HCT116 (cell line): Measurements from ENCODE around the gene KCNK4. TPM values are rescaled to one million over a fixed set of nuclear protein-coding genes. Genes with fewer than 3 reads are reported as not detected.

Source experiments
- ATAC-seq: fragments of 200-7000 bp; cut with Tn5 transposase; 2 replicates; pipeline ENCODE4 v1.9.1; 2020; ENCODE audit warnings: mild to moderate bottlenecking, moderate library complexity
- BruUV-seq: library from RNA; stranded (reverse); fragments of 400-500 nt; replicated peaks from 2 replicates; lab custom pipeline; 2021; lab: Mats Ljungman, UMichigan
- CTCF ChIA-PET: fragments of 300-600 bp; sonication (Branson Sonifier 250); formaldehyde crosslinking; loops from one replicate; lab custom pipeline; 2021; ENCODE audit warnings: antibody characterized with exemption; lab: Charles Lee
- POLR2A ChIA-PET: fragments of 300-600, 350-600 bp; sonication (Branson Sonifier 250); formaldehyde crosslinking; loops from one replicate; lab custom pipeline; 2021; ENCODE audit warnings: antibody characterized with exemption; lab: Charles Lee
- RAD21 ChIA-PET, 2 experiments: fragments of 300-600 bp; sonication (Branson Sonifier 250); formaldehyde crosslinking; loops; one replicate each; lab custom pipeline; 2023; ENCODE audit warnings: low total read pairs in 2 of 2; ENCODE audit not compliant: uncharacterized antibody in 2 of 2, unreplicated experiment in 2 of 2, low non-redundant PET in 1 of 2; lab: Charles Lee
- DNase-seq: peaks from one replicate; pipeline ENCODE4 v3.0.0-alpha.2; 2010; ENCODE audit warnings: low read depth, low spot score
- H2AFZ ChIP-seq: fragments of 200-600 bp; shearing (Covaris generic), sonication (generic); 2 replicates; pipeline ENCODE4 v1.6.1; 2017; ENCODE audit warnings: low read depth, mixed run types, mixed read lengths, antibody characterized with exemption, low read length; ENCODE audit not compliant: poor library complexity, severe bottlenecking
- H3K27ac ChIP-seq: 2 replicates; pipeline ENCODE4 v1.5.1; 2012; ENCODE audit warnings: low read depth, low read length
- H3K27me3 ChIP-seq: fragments of 200-600 bp; sonication (generic); 2 replicates; pipeline ENCODE4 v1.6.1; 2016; ENCODE audit warnings: mixed run types, low read length, mixed read lengths; ENCODE audit not compliant: insufficient read depth
- H3K36me3 ChIP-seq, 2 experiments: fragments of 200-500 bp in 1 of 2; fragments of 200-600 bp in 1 of 2; sonication (Bioruptor generic) in 1 of 2; sonication (generic) in 1 of 2; 2 replicates each; pipeline versions ENCODE4 v1.5.1 to v1.6.1; 2014 to 2016; ENCODE audit warnings: low read length in 2 of 2, inconsistent platforms in 1 of 2, mixed read lengths in 1 of 2, mixed run types in 1 of 2; ENCODE audit not compliant: insufficient read depth in 2 of 2, control insufficient read depth in 1 of 2
- H3K4me1 ChIP-seq, 2 experiments: fragments of 200-600 bp in 1 of 2; sonication (generic) in 1 of 2; 2 replicates each; pipeline versions ENCODE4 v1.5.1 to v1.6.1; 2012 to 2017; ENCODE audit warnings: low read length in 2 of 2, inconsistent platforms in 1 of 2, mild to moderate bottlenecking in 1 of 2, mixed read lengths in 1 of 2, mixed run types in 1 of 2, moderate library complexity in 1 of 2; ENCODE audit not compliant: insufficient read depth in 2 of 2, control insufficient read depth in 1 of 2
- H3K4me2 ChIP-seq: fragments of 200-600 bp; sonication (generic); 2 replicates; pipeline ENCODE4 v1.6.1; 2017; ENCODE audit warnings: mixed run types, low read length, mixed read lengths
- H3K4me3 ChIP-seq, 2 experiments: fragments of 200-600 bp in 1 of 2; sonication (generic) in 1 of 2; replicated peaks in 1 of 2; 2 replicates each; pipeline ENCODE4 v1.5.1; 2011 to 2016; ENCODE audit warnings: low read length in 2 of 2, control low read depth in 1 of 2, low read depth in 1 of 2, mild to moderate bottlenecking in 1 of 2, mixed read lengths in 1 of 2, mixed run types in 1 of 2
- H3K79me2 ChIP-seq: fragments of 200-600 bp; sonication (generic); 2 replicates; pipeline ENCODE4 v1.6.1; 2017; ENCODE audit warnings: mild to moderate bottlenecking, mixed run types, low read length, moderate library complexity, mixed read lengths; ENCODE audit not compliant: insufficient read depth
- H3K9ac ChIP-seq: fragments of 200-600 bp; sonication (generic); 2 replicates; pipeline ENCODE4 v1.6.1; 2016; ENCODE audit warnings: low read length, mixed read lengths
- H3K9me2 ChIP-seq: fragments of 200-600 bp; sonication (generic), shearing (Covaris generic); 2 replicates; pipeline ENCODE4 v1.6.1; 2017; ENCODE audit warnings: mixed run types, mild to moderate bottlenecking, moderate library complexity; ENCODE audit not compliant: insufficient read depth
- H3K9me3 ChIP-seq, 2 experiments: fragments of 200-500 bp in 1 of 2; fragments of 200-600 bp in 1 of 2; sonication (Bioruptor generic) in 1 of 2; sonication (generic) in 1 of 2; 2 replicates each; pipeline ENCODE4 v1.6.1; 2014 to 2017; ENCODE audit warnings: low read length in 2 of 2, mixed read lengths in 2 of 2, inconsistent platforms in 1 of 2, low read depth in 1 of 2, mild to moderate bottlenecking in 1 of 2, mixed run types in 1 of 2, moderate library complexity in 1 of 2; ENCODE audit not compliant: control insufficient read depth in 1 of 2, insufficient read depth in 1 of 2
- H4K20me1 ChIP-seq: fragments of 200-600 bp; sonication (generic), shearing (Covaris generic); 2 replicates; pipeline ENCODE4 v1.6.1; 2017; ENCODE audit warnings: mixed run types, mild to moderate bottlenecking, moderate library complexity; ENCODE audit not compliant: insufficient read depth
- CBX3 ChIP-seq: IDR thresholded peaks from 2 replicates; pipeline ENCODE4 v1.6.1; 2012; ENCODE audit warnings: low read depth
- CEBPB ChIP-seq: IDR thresholded peaks from 2 replicates; pipeline ENCODE4 v1.6.1; 2012; ENCODE audit warnings: low read depth
- EGR1 ChIP-seq: IDR thresholded peaks from 2 replicates; pipeline ENCODE4 v1.6.1; 2012; ENCODE audit warnings: low read depth
- ELF1 ChIP-seq: IDR thresholded peaks from 2 replicates; pipeline ENCODE4 v1.6.1; 2012; ENCODE audit warnings: low read depth, borderline replicate concordance
- EZH2 ChIP-seq: fragments of 200-600 bp; sonication (generic); IDR thresholded peaks from 2 replicates; pipeline ENCODE4 v1.6.1; 2017; ENCODE audit warnings: antibody characterized with exemption, mixed run types
- EZH2phosphoT487 ChIP-seq: fragments of 200-600 bp; IDR thresholded peaks from 2 replicates; pipeline ENCODE4 v1.6.1; 2018; ENCODE audit warnings: antibody characterized with exemption, borderline replicate concordance
- FOSL1 ChIP-seq: IDR thresholded peaks from 2 replicates; pipeline ENCODE4 v1.6.1; 2012; ENCODE audit warnings: low read depth
- JUND ChIP-seq: IDR thresholded peaks from 2 replicates; pipeline ENCODE4 v1.6.1; 2012
- POLR2A ChIP-seq: IDR thresholded peaks from 2 replicates; pipeline ENCODE4 v1.7.0; 2011; ENCODE audit warnings: borderline replicate concordance; ENCODE audit not compliant: insufficient read depth, insufficient read length; ENCODE audit errors: extremely low read depth
- POLR2AphosphoS5 ChIP-seq: IDR thresholded peaks from 2 replicates; pipeline ENCODE4 v1.6.1; 2011; ENCODE audit warnings: mild to moderate bottlenecking, low read depth, low read length, moderate library complexity
- SIN3A ChIP-seq: IDR thresholded peaks from 2 replicates; pipeline ENCODE4 v1.6.1; 2012; ENCODE audit warnings: low read depth
- SP1 ChIP-seq: IDR thresholded peaks from 2 replicates; pipeline ENCODE4 v1.6.1; 2012; ENCODE audit warnings: low read depth
- SRF ChIP-seq: IDR thresholded peaks from 2 replicates; pipeline ENCODE4 v1.6.1; 2012; ENCODE audit warnings: low read depth
- TCF7L2 ChIP-seq: IDR thresholded peaks from 2 replicates; pipeline ENCODE4 v1.7.0; 2011; ENCODE audit warnings: borderline replicate concordance, inconsistent platforms; ENCODE audit not compliant: insufficient read depth, insufficient read length; ENCODE audit errors: extremely low read depth
- ZFX ChIP-seq: fragments of 450-650 bp; IDR thresholded peaks from 2 replicates; pipeline ENCODE4 v1.6.1; 2017
- ZNF274 ChIP-seq: fragments of 200-500 bp; sonication (Bioruptor generic); IDR thresholded peaks from 2 replicates; pipeline ENCODE4 v1.6.1; 2014; ENCODE audit warnings: mild to moderate bottlenecking, low read depth, low read length, inconsistent platforms
- intact Hi-C: fragments of 100-400 bp; cut with micrococcal nuclease; formaldehyde crosslinking; loops from 2 replicates; pipeline ENCODE4 v1.10.0; 2022
- total RNA-seq: library from RNA; stranded (reverse); gene quantifications from one replicate; pipeline ENCODE4 v1.2.1, GENCODE V29; 2021; ENCODE audit not compliant: unreplicated experiment
- TF ChIP-seq, protein P1 (sequence below): IDR thresholded peaks from 2 replicates; pipeline ENCODE4 v1.6.1; 2012; ENCODE audit warnings: low read depth
- TF ChIP-seq, protein P2 (sequence below): IDR thresholded peaks from 2 replicates; pipeline ENCODE4 v1.6.1; 2012
- TF ChIP-seq, protein P3 (sequence below): IDR thresholded peaks from 2 replicates; pipeline ENCODE4 v1.6.1; 2011; ENCODE audit warnings: mild to moderate bottlenecking, low read length, moderate library complexity; ENCODE audit not compliant: insufficient replicate concordance; ENCODE audit errors: extremely low read depth
- TF ChIP-seq, protein P4 (sequence below): IDR thresholded peaks from 2 replicates; pipeline ENCODE4 v1.6.1; 2012

The KCNK4 gene
- total RNA-seq, 1 experiment from 2014 or later = not detected

DNA sequence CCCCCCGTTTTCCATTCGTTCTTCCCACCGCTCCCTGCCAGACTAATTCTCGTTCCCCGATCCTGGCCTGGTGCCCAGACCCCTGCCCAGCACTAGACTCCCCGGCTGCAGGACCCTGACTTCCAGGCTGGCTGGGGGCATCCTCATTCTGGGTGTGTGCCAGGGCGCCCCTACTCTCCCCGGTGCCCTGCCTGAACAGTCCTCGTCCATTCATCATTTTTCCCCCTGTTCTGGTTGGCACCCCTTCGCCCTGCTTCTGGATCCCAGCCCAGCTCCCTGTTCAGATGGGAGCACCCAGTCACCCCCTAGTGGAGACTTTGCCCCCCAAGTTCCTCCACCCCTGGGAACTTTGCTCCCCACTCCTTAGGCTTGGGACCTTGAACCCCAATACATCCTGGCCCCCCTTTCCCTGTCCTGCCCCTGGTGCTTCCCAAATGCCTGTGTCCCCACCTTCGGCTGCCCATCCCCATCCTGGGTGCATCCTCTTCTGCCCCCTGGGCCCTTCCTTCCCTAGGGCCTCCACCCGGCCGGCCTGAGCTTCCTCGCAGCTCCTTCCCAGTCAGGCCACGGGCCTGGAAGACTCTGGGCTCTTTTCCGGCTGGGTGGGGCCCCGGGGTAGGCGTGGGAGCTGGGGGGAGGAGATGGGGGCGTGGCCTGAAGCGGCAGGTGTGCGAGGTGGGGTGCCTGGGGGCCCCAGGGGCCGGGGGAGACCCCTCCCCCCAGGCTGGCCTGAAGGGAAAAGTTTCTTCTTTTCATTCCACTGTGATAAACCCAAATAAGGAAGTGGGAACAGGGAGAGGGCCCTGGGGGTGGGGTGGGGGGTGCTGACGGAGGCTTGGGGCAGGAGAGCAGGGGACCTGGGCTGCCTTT is 38.9 kb upstream of the KCNK4 start:
- H3K4me3 ChIP-seq = peak overlapping the region; percentile 96 to 98
- CTCF ChIA-PET = interaction anchor here (1.0 to 1.5 kb wide), 5 partner anchors 11 to 104 kb away, joined by 3 to 11 read pairs (median 3); partner anchors contain the start of genes NUDT22 and TRPT1
- no peaks in the 10 kb centered on the region for H3K27me3 ChIP-seq
- BruUV-seq = no TSS peak
- H3K36me3 ChIP-seq = peaks cover 11 to 25% of the 10 kb centered on the region in 2 experiments; a peak in 3 of 4 replicates
- peak; percentile 54 for ATAC-seq
- H2AFZ ChIP-seq = no peak overlapping the region
- intact Hi-C loops = no loop called here
- no peaks in the 10 kb centered on the region for H3K9me2 ChIP-seq
- peaks cover 28 to 63% of the 10 kb centered on the region in 2 experiments for H3K4me1 ChIP-seq
- no peak for DNase-seq
- RAD21 ChIA-PET = interaction anchor here (0.6 to 1.3 kb wide), 3 partner anchors 36 to 48 kb away, joined by 3 to 4 read pairs (median 4); no protein-coding TSS in a partner anchor
- peak overlapping the region; percentile 89 for H3K27ac ChIP-seq
- H4K20me1 ChIP-seq = no peaks in the 10 kb centered on the region
- POLR2A ChIA-PET = interaction anchor here (0.7 to 1.9 kb wide), 8 partner anchors 9 to 103 kb away, joined by 3 to 10 read pairs (median 4); partner anchors contain the start of genes FKBP2, PRDX5 and TRMT112
- H3K9me3 ChIP-seq = no peaks in the 10 kb centered on the region
- H3K79me2 ChIP-seq = peaks cover 35% of the 10 kb centered on the region
- H3K4me2 ChIP-seq = peak overlapping the region; percentile 95
- peak overlapping the region; percentile 97 for H3K9ac ChIP-seq
- TF ChIP-seq, protein P1, sequence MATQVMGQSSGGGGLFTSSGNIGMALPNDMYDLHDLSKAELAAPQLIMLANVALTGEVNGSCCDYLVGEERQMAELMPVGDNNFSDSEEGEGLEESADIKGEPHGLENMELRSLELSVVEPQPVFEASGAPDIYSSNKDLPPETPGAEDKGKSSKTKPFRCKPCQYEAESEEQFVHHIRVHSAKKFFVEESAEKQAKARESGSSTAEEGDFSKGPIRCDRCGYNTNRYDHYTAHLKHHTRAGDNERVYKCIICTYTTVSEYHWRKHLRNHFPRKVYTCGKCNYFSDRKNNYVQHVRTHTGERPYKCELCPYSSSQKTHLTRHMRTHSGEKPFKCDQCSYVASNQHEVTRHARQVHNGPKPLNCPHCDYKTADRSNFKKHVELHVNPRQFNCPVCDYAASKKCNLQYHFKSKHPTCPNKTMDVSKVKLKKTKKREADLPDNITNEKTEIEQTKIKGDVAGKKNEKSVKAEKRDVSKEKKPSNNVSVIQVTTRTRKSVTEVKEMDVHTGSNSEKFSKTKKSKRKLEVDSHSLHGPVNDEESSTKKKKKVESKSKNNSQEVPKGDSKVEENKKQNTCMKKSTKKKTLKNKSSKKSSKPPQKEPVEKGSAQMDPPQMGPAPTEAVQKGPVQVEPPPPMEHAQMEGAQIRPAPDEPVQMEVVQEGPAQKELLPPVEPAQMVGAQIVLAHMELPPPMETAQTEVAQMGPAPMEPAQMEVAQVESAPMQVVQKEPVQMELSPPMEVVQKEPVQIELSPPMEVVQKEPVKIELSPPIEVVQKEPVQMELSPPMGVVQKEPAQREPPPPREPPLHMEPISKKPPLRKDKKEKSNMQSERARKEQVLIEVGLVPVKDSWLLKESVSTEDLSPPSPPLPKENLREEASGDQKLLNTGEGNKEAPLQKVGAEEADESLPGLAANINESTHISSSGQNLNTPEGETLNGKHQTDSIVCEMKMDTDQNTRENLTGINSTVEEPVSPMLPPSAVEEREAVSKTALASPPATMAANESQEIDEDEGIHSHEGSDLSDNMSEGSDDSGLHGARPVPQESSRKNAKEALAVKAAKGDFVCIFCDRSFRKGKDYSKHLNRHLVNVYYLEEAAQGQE = no peak
- TF ChIP-seq ELF1 = no peak
- no peak for TF ChIP-seq CEBPB
- peak; percentile 41; the same call in 1 of the 2 replicates for TF ChIP-seq ZFX
- TF ChIP-seq JUND = no peak
- TF ChIP-seq TCF7L2 = no peak
- no peak for TF ChIP-seq SRF
- TF ChIP-seq, protein P2, sequence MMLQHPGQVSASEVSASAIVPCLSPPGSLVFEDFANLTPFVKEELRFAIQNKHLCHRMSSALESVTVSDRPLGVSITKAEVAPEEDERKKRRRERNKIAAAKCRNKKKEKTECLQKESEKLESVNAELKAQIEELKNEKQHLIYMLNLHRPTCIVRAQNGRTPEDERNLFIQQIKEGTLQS = no peak
- TF ChIP-seq, protein P3, sequence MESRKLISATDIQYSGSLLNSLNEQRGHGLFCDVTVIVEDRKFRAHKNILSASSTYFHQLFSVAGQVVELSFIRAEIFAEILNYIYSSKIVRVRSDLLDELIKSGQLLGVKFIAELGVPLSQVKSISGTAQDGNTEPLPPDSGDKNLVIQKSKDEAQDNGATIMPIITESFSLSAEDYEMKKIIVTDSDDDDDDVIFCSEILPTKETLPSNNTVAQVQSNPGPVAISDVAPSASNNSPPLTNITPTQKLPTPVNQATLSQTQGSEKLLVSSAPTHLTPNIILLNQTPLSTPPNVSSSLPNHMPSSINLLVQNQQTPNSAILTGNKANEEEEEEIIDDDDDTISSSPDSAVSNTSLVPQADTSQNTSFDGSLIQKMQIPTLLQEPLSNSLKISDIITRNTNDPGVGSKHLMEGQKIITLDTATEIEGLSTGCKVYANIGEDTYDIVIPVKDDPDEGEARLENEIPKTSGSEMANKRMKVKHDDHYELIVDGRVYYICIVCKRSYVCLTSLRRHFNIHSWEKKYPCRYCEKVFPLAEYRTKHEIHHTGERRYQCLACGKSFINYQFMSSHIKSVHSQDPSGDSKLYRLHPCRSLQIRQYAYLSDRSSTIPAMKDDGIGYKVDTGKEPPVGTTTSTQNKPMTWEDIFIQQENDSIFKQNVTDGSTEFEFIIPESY = no peak
- TF ChIP-seq FOSL1 = no peak
- TF ChIP-seq POLR2A = peak; percentile 44
- no peak for TF ChIP-seq ZNF274
- TF ChIP-seq, protein P4, sequence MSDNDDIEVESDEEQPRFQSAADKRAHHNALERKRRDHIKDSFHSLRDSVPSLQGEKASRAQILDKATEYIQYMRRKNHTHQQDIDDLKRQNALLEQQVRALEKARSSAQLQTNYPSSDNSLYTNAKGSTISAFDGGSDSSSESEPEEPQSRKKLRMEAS = no peak
- TF ChIP-seq CBX3 = no peak
- no peak for TF ChIP-seq SP1
- no peak for TF ChIP-seq EZH2phosphoT487
- no peak for TF ChIP-seq EGR1
- TF ChIP-seq POLR2AphosphoS5 = peak; percentile 91
- no peak for TF ChIP-seq SIN3A
- no peak for TF ChIP-seq EZH2
